HL-60 (cell line): Measurements from ENCODE around the gene GLT1D1.
"Not testable (repeated sequence)": the region's sequence is repeated elsewhere in the genome, so short reads cannot be mapped to it uniquely, and the experiment has no call there.

ENCODE experiments used
- CTCF ChIP-seq: IDR thresholded peaks from one replicate; pipeline ENCODE4 v1.5.1; 2011; ENCODE audit warnings: low read length, control low read depth, inconsistent platforms; ENCODE audit not compliant: insufficient read depth
- GABPA ChIP-seq: IDR thresholded peaks from 2 replicates; pipeline ENCODE4 v1.6.1; 2012; ENCODE audit warnings: low read depth
- POLR2AphosphoS5 ChIP-seq: IDR thresholded peaks from 2 replicates; pipeline ENCODE4 v1.6.1; 2012; ENCODE audit warnings: low read depth
- SPI1 ChIP-seq: IDR thresholded peaks from 2 replicates; pipeline ENCODE4 v1.6.1; 2012; ENCODE audit warnings: low read depth, mild to moderate bottlenecking, borderline replicate concordance

GRCh38 chr12:128849806-128850205 is 3.5 kb upstream of the GLT1D1 start:
- not testable (repeated sequence) for TF ChIP-seq POLR2AphosphoS5, CTCF, SPI1, GABPA
